Mononuclear cell (primary cell): Measurements from ENCODE around the gene HOXA13. TPM values are rescaled to one million over a fixed set of nuclear protein-coding genes. Genes with fewer than 3 reads are reported as not detected.
A peak's percentile ranks its signal among the peaks of the same experiment; 100 is the strongest.

Source experiments
- H3K27me3 ChIP-seq: 2 replicates; pipeline ENCODE4 v1.6.0; 2011; ENCODE audit warnings: low read length, control low read depth; ENCODE audit not compliant: insufficient read depth
- H3K4me1 ChIP-seq: 2 replicates; pipeline ENCODE4 v1.5.1; 2011; ENCODE audit warnings: mild to moderate bottlenecking, low read length, control low read depth; ENCODE audit not compliant: insufficient read depth
- H3K4me3 ChIP-seq: 2 replicates; pipeline ENCODE4 v1.5.1; 2011; ENCODE audit warnings: mild to moderate bottlenecking, low read length, moderate library complexity
- H3K9me3 ChIP-seq: 2 replicates; pipeline ENCODE4 v1.5.1; 2011; ENCODE audit warnings: low read depth, mild to moderate bottlenecking, control low read depth, low read length
- total RNA-seq: library from RNA; depleted of rRNA; stranded (reverse); fragments of >200 nt; gene quantifications from one replicate; pipeline ENCODE4 v1.2.3, GENCODE V29; 2012

HOXA13 gene
- total RNA-seq, 1 donor = under 0.01 TPM

GRCh38 chr7:27175626-27176523 lies 24.0 kb downstream of the HOXA13 start:
- Histone ChIP-seq H3K4me3 (no peak overlapping the region), H3K9me3 (no peaks in the 10 kb centered on the region), H3K27me3 (peaks cover 92% of the 10 kb centered on the region), H3K4me1 (peaks cover 43% of the 10 kb centered on the region)

- Histone ChIP-seq H3K4me3 (no peak overlapping the region), H3K27me3 (peaks cover 92% of the 10 kb centered on the region), H3K4me1 (peaks cover 46% of the 10 kb centered on the region), H3K9me3 (no peaks in the 10 kb centered on the region)
Observed at GRCh38 chr7:27174874-27175625, 24.8 kb downstream of the HOXA13 start.

GRCh38 chr7:27173956-27174873 lies 25.7 kb downstream of the HOXA13 start, which contains the start of gene HOXA10:
TSS of gene HOXA10 (minus strand) at chr7:27174320. CDS start at chr7:27174306, 14 bp downstream.
- Histone ChIP-seq H3K27me3 (peaks cover 90% of the 10 kb centered on the region), H3K9me3 (no peaks in the 10 kb centered on the region), H3K4me1 (peaks cover 44% of the 10 kb centered on the region), H3K4me3 (peak within 1 kb of the TSS; percentile 13)

- H3K4me1 ChIP-seq = peaks cover 51% of the 10 kb centered on the region
- peak overlapping the region; percentile 13 for H3K4me3 ChIP-seq
- no peaks in the 10 kb centered on the region for H3K9me3 ChIP-seq
- H3K27me3 ChIP-seq = peaks cover 90% of the 10 kb centered on the region
Observed at GRCh38 chr7:27173511-27173955, 26.4 kb downstream of the HOXA13 start.

GRCh38 chr7:27172823-27173510 lies 26.9 kb downstream of the HOXA13 start:
- H3K4me1 ChIP-seq = peaks cover 51% of the 10 kb centered on the region
- peak overlapping the region; percentile 13 for H3K4me3 ChIP-seq

GRCh38 chr7:27172315-27172774 lies 27.5 kb downstream of the HOXA13 start:
- H3K27me3 ChIP-seq = peaks cover 94% of the 10 kb centered on the region
- no peak overlapping the region for H3K4me3 ChIP-seq
- H3K4me1 ChIP-seq = peaks cover 52% of the 10 kb centered on the region
- no peaks in the 10 kb centered on the region for H3K9me3 ChIP-seq

More at GRCh38 chr7:27172823-27173510, 26.9 kb downstream of the HOXA13 start:
- Histone ChIP-seq H3K27me3 (peaks cover 90% of the 10 kb centered on the region), H3K9me3 (no peaks in the 10 kb centered on the region)

GRCh38 chr7:27171637-27172314 lies 28.1 kb downstream of the HOXA13 start:
- Histone ChIP-seq H3K9me3 (no peaks in the 10 kb centered on the region), H3K4me1 (peaks cover 57% of the 10 kb centered on the region), H3K4me3 (no peak overlapping the region), H3K27me3 (peaks cover 94% of the 10 kb centered on the region)

GRCh38 chr7:27171325-27171636 lies 28.6 kb downstream of the HOXA13 start:
- peaks cover 62% of the 10 kb centered on the region for H3K4me1 ChIP-seq
- no peaks in the 10 kb centered on the region for H3K9me3 ChIP-seq
- H3K4me3 ChIP-seq = no peak overlapping the region
- peaks cover 95% of the 10 kb centered on the region for H3K27me3 ChIP-seq

- peaks cover 95% of the 10 kb centered on the region for H3K27me3 ChIP-seq
- peaks cover 68% of the 10 kb centered on the region for H3K4me1 ChIP-seq
- H3K9me3 ChIP-seq = no peaks in the 10 kb centered on the region
- no peak overlapping the region for H3K4me3 ChIP-seq
Observed at GRCh38 chr7:27170426-27171324, 29.2 kb downstream of the HOXA13 start.

GRCh38 chr7:27169658-27170425 lies 30.0 kb downstream of the HOXA13 start:
- H3K4me1 ChIP-seq = peaks cover 77% of the 10 kb centered on the region
- peaks cover 95% of the 10 kb centered on the region for H3K27me3 ChIP-seq
- H3K4me3 ChIP-seq = no peak overlapping the region
- no peaks in the 10 kb centered on the region for H3K9me3 ChIP-seq

GRCh38 chr7:27168265-27168947 lies 31.5 kb downstream of the HOXA13 start:
- H3K9me3 ChIP-seq = no peaks in the 10 kb centered on the region
- no peak overlapping the region for H3K4me3 ChIP-seq
- H3K4me1 ChIP-seq = peaks cover 77% of the 10 kb centered on the region
- H3K27me3 ChIP-seq = peaks cover 98% of the 10 kb centered on the region

- Histone ChIP-seq H3K4me1 (peaks cover 75% of the 10 kb centered on the region), H3K27me3 (peaks cover 98% of the 10 kb centered on the region), H3K9me3 (no peaks in the 10 kb centered on the region), H3K4me3 (no peak overlapping the region)
Observed at GRCh38 chr7:27167916-27168264, 32.0 kb downstream of the HOXA13 start.
